ENCODE data around the gene TSPOAP1. TPM values are rescaled to one million over a fixed set of nuclear protein-coding genes. Genes with fewer than 3 reads are reported as not detected.
A peak's percentile ranks its signal among the peaks of the same experiment; 100 is the strongest.

The TSPOAP1 gene
- total RNA-seq, 3 donors from 2014 or later, result 2.6 to 42.1 (median 26.9) TPM

GRCh38 chr17:58370309-58370708, 41.7 kb upstream of the TSPOAP1 start:
- no peak for TF ChIP-seq POLR2AphosphoS5 (IDR thresholded peaks at IDR 0.05)
- TF ChIP-seq CTCF (IDR thresholded peaks at IDR 0.05), result no peak
- no peak for TF ChIP-seq POLR2A (IDR thresholded peaks at IDR 0.05)
- Histone ChIP-seq H3K4me1 (no peaks in the 10 kb centered on the region), H3K4me3 (no peak overlapping the region), H3K27ac (no peak overlapping the region), H3K27me3 (no peaks in the 10 kb centered on the region), H3K36me3 (no peaks in the 10 kb centered on the region), H3K9me3 (no peaks in the 10 kb centered on the region)
- no peak for DNase-seq (ENCODE audit: low spot score in 2 of 2)
- intact Hi-C loops (cut with DNase I; ENCODE audit: low total_unique reads), result no loop called here

GRCh38 chr17:58369214-58370031, 40.8 kb upstream of the TSPOAP1 start:
- TF ChIP-seq CTCF (IDR thresholded peaks at IDR 0.05) (no peak), POLR2A (IDR thresholded peaks at IDR 0.05) (no peak), POLR2AphosphoS5 (IDR thresholded peaks at IDR 0.05) (no peak)
- Histone ChIP-seq H3K4me3 (no peak overlapping the region), H3K27ac (peak overlapping the region; percentile 20 to 56), H3K27me3 (no peaks in the 10 kb centered on the region), H3K36me3 (no peaks in the 10 kb centered on the region), H3K9me3 (no peaks in the 10 kb centered on the region), H3K4me1 (no peaks in the 10 kb centered on the region)
- DNase-seq (ENCODE audit: low spot score in 2 of 2), result no peak
- intact Hi-C loops (cut with DNase I; ENCODE audit: low total_unique reads), result no loop called here

GRCh38 chr17:58368860-58369213, 40.2 kb upstream of the TSPOAP1 start:
- H3K9me3 ChIP-seq, result no peaks in the 10 kb centered on the region
- intact Hi-C loops (cut with DNase I; ENCODE audit: low total_unique reads), result no loop called here
- no peaks in the 10 kb centered on the region for H3K36me3 ChIP-seq
- peak overlapping the region; percentile 20 to 56 for H3K27ac ChIP-seq
- no peak for TF ChIP-seq POLR2A (IDR thresholded peaks at IDR 0.05)
- H3K4me3 ChIP-seq, result no peak overlapping the region
- H3K27me3 ChIP-seq, result no peaks in the 10 kb centered on the region
- H3K4me1 ChIP-seq, result no peaks in the 10 kb centered on the region
- no peak for DNase-seq (ENCODE audit: low spot score in 2 of 2)

DNA sequence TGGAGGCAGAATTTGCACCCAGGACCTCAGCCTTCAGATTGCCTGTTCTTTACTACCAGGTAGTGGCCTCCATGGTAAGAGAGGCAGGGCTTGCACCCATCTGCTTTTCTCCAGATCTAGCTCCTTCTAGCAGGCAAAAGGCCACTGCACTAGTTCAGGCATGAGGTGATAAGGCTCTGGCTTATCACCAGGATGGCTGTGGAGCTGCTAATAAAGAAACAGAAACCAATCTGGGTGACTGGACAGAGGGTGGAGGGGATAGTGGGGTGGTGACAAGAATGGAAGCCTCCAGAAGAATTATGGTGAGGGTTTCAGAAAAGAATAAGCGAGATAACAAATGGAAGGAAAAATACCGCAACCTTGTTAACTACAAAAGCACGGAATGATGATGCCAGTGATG, 38.9 kb upstream of the TSPOAP1 start:
- intact Hi-C loops (cut with DNase I; ENCODE audit: low total_unique reads), result no loop called here
- Histone ChIP-seq H3K36me3 (no peaks in the 10 kb centered on the region), H3K27ac (no peak overlapping the region), H3K27me3 (no peaks in the 10 kb centered on the region), H3K9me3 (no peaks in the 10 kb centered on the region), H3K4me1 (no peaks in the 10 kb centered on the region), H3K4me3 (no peak overlapping the region)
- no peak for TF ChIP-seq POLR2AphosphoS5 (IDR thresholded peaks at IDR 0.05)
- no peak for TF ChIP-seq POLR2A (IDR thresholded peaks at IDR 0.05)
- no peak for TF ChIP-seq CTCF (IDR thresholded peaks at IDR 0.05)
- DNase-seq (ENCODE audit: low spot score in 2 of 2), result no peak

GRCh38 chr17:58365980-58366595, 37.5 kb upstream of the TSPOAP1 start:
- no peak for TF ChIP-seq CTCF (IDR thresholded peaks at IDR 0.05)
- TF ChIP-seq POLR2A (IDR thresholded peaks at IDR 0.05), result no peak
- no peak for TF ChIP-seq POLR2AphosphoS5 (IDR thresholded peaks at IDR 0.05)
- Histone ChIP-seq H3K9me3 (no peaks in the 10 kb centered on the region), H3K27me3 (no peaks in the 10 kb centered on the region), H3K27ac (no peak overlapping the region), H3K36me3 (no peaks in the 10 kb centered on the region), H3K4me1 (no peaks in the 10 kb centered on the region), H3K4me3 (no peak overlapping the region)
- no peak for DNase-seq (ENCODE audit: low spot score in 2 of 2)
- intact Hi-C loops (cut with DNase I; ENCODE audit: low total_unique reads), result no loop called here
